C4-2B (cell line): Measurements from ENCODE around the gene GDF11.

Experiments
- CTCF ChIP-seq: fragments of 450-650 bp; conservative IDR thresholded peaks from 2 replicates; pipeline ENCODE4 v1.5.1; 2017; ENCODE audit warnings: mild to moderate bottlenecking
- ZFX ChIP-seq: fragments of 450-650 bp; IDR thresholded peaks from 2 replicates; pipeline ENCODE4 v1.6.1; 2017

- no peak for TF ChIP-seq CTCF
- no peak for TF ChIP-seq ZFX
Measured at GRCh38 chr12:55707841-55708694, 34.9 kb upstream of the GDF11 start, which contains the start of gene ITGA7.
